Tibial nerve (tissue), 4 donors: ENCODE results near the gene SUV39H1. TPM values are rescaled to one million over a fixed set of nuclear protein-coding genes. Genes with fewer than 3 reads are reported as not detected.

ENCODE experiments used
- DNase-seq, 2 donors: peaks; one replicate each; pipeline ENCODE4 v3.0.0-alpha.2; 2019; ENCODE audit warnings: low spot score in 2 of 2
- H3K27ac ChIP-seq, 4 donors: fragments of 200-600 bp; sonication (generic) in 3 of 4; one replicate each; pipeline ENCODE4 v1.5.1; 2017 to 2019; ENCODE audit warnings: mild to moderate bottlenecking in 1 of 4
- H3K27me3 ChIP-seq, 2 donors: fragments of 200-600 bp; sonication (generic) in 1 of 2; one replicate each; pipeline versions ENCODE4 v1.5.1 to v1.6.0; 2017 to 2019
- H3K36me3 ChIP-seq, 3 donors: fragments of 200-600 bp; sonication (generic); one replicate each; pipeline ENCODE4 v1.5.1; 2018 to 2019
- H3K4me1 ChIP-seq, 4 donors: fragments of 200-600 bp; sonication (generic) in 3 of 4; one replicate each; pipeline ENCODE4 v1.5.1; 2017 to 2019
- H3K4me3 ChIP-seq, 4 donors: fragments of 200-600 bp; sonication (generic) in 3 of 4; one replicate each; pipeline ENCODE4 v1.5.1; 2017 to 2019; ENCODE audit warnings: mild to moderate bottlenecking in 1 of 4, moderate library complexity in 1 of 4
- H3K9me3 ChIP-seq, 4 donors: fragments of 200-600 bp; sonication (generic) in 3 of 4; one replicate each; pipeline ENCODE4 v1.5.1; 2017 to 2019
- EP300 ChIP-seq, 2 donors: sonication (generic); formaldehyde crosslinking; IDR thresholded peaks; one replicate each; pipeline ENCODE4 v1.6.1; 2017; ENCODE audit warnings: antibody characterized with exemption in 2 of 2, mild to moderate bottlenecking in 1 of 2
- POLR2A ChIP-seq, 2 donors: fragments of 450-650 bp; IDR thresholded peaks; one replicate each; pipeline ENCODE4 v1.6.1; 2017; ENCODE audit warnings: antibody characterized with exemption in 2 of 2, mild to moderate bottlenecking in 2 of 2, moderate library complexity in 2 of 2
- WGBS, 2 donors: methylation state at CpG; one replicate each; pipeline ENCODE4 v1.1.5; 2018; 5-methylcytosine and 5-hydroxymethylcytosine counted together
- total RNA-seq, 4 donors: library from RNA; depleted of rRNA; stranded (reverse); fragments of >200 nt; gene quantifications; one replicate each; pipeline ENCODE4 v1.1.0, GENCODE V29; 2016
- TF ChIP-seq, protein P1 (sequence below), 5 experiments: fragments of 200-600 bp in 3 of 5; fragments of 450-650 bp in 2 of 5; sonication (generic) in 3 of 5; IDR thresholded peaks; one replicate each; pipeline ENCODE4 v1.5.1; 2016 to 2019; ENCODE audit warnings: antibody characterized with exemption in 5 of 5, mild to moderate bottlenecking in 3 of 5, moderate library complexity in 2 of 5

SUV39H1 gene
- total RNA-seq, 4 donors from 2014 or later: 4.2 to 10.0 (median 5.2) TPM

DNA sequence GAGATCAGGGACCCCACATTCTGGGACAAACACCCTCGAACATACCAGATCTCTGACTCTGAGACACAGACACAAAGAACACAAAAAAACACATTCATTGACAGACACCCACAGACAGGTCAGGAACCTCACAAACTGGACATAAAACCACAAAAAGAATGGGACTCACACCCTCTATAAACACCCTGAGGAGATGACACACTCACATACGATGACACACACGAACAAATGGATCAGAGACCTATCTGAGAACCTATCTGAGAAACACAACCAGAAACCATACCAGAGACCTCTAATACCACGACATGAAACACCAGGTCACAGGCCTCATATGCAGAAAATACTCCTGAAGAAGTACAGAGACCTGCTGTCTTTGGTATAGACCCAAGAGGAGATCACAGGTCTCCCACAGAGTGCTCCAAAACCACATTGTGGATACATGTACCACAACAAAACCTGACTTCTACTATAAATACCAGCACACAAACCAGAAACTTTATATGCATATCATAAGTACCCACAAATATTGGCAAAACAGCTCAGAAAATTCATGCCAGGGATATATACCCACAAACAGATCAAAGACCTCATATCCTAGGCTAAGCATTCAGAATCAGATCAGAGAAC, 19.5 kb downstream of the SUV39H1 start:
- Histone ChIP-seq H3K27ac (no peak overlapping the region), H3K27me3 (no peaks in the 10 kb centered on the region), H3K4me1 (no peaks in the 10 kb centered on the region), H3K36me3 (no peaks in the 10 kb centered on the region), H3K4me3 (no peak overlapping the region), H3K9me3 (no peaks in the 10 kb centered on the region)
- 59 to 69% methylated on average over 4 of the region's 4 CpGs for WGBS, 2 donors
- TF ChIP-seq EP300 (IDR thresholded peaks at IDR 0.05): no peak
- no peak for TF ChIP-seq POLR2A (IDR thresholded peaks at IDR 0.05)
- TF ChIP-seq, protein P1, sequence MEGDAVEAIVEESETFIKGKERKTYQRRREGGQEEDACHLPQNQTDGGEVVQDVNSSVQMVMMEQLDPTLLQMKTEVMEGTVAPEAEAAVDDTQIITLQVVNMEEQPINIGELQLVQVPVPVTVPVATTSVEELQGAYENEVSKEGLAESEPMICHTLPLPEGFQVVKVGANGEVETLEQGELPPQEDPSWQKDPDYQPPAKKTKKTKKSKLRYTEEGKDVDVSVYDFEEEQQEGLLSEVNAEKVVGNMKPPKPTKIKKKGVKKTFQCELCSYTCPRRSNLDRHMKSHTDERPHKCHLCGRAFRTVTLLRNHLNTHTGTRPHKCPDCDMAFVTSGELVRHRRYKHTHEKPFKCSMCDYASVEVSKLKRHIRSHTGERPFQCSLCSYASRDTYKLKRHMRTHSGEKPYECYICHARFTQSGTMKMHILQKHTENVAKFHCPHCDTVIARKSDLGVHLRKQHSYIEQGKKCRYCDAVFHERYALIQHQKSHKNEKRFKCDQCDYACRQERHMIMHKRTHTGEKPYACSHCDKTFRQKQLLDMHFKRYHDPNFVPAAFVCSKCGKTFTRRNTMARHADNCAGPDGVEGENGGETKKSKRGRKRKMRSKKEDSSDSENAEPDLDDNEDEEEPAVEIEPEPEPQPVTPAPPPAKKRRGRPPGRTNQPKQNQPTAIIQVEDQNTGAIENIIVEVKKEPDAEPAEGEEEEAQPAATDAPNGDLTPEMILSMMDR (IDR thresholded peaks at IDR 0.05): no peak
- DNase-seq: no peak

DNA sequence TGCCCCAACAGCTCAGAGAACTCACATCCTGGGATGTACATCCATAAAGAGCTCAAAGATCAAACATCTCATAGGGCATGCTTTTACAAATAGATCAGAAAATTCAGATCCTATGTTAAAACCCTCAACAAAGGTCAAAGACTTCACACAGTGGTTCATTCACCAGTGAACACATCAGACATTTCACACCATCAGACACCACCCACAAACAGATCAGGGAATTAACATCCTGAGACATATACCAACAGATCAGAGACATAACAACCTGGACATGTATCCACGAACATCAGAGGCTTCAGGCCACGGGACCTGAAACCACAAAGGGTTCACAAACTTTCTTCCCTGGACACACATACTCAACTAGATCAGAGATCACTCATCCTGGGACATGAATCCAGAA, 23.4 kb downstream of the SUV39H1 start:
- H3K27me3 ChIP-seq: no peaks in the 10 kb centered on the region
- no peaks in the 10 kb centered on the region for H3K9me3 ChIP-seq
- no peak overlapping the region for H3K27ac ChIP-seq
- H3K4me3 ChIP-seq: no peak overlapping the region
- H3K36me3 ChIP-seq: no peaks in the 10 kb centered on the region
- WGBS, 2 donors: 41% methylated on average over 2 of the region's 2 CpGs; no CpG with 5 or more reads in 1 of the 2 donors
- no peaks in the 10 kb centered on the region for H3K4me1 ChIP-seq
- no peak for DNase-seq
- TF ChIP-seq POLR2A (IDR thresholded peaks at IDR 0.05) (no peak), EP300 (IDR thresholded peaks at IDR 0.05) (no peak)

- H3K4me3 ChIP-seq: no peak overlapping the region
- DNase-seq: no peak
- no peaks in the 10 kb centered on the region for H3K27me3 ChIP-seq
- no peaks in the 10 kb centered on the region for H3K4me1 ChIP-seq
- no peak overlapping the region for H3K27ac ChIP-seq
- no peaks in the 10 kb centered on the region for H3K9me3 ChIP-seq
- 54 to 80% methylated on average over 2 to 4 of the region's 4 CpGs for WGBS, 2 donors
- no peak for TF ChIP-seq POLR2A (IDR thresholded peaks at IDR 0.05)
- TF ChIP-seq, protein P1 (IDR thresholded peaks at IDR 0.05): no peak
- H3K36me3 ChIP-seq: no peaks in the 10 kb centered on the region
Observed at GRCh38 chrX:48720577-48721250, 24.2 kb downstream of the SUV39H1 start.

DNA sequence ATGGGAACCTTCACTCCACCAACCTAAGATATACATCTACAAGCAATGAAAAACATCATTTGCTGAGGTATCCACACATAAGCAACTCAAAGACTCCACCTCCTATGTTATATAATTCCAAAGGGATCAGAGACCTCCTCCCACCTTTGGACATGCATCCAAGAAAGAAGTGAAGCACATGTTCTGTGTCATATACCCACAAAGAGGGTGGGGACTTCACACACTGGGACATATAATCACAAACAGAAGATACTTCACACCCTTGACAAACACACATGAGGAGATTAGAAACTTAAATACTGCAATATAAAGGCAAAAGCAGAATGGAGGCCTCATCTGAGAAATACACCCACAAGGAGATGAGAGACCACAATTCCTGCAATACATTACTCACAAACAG, 25.4 kb downstream of the SUV39H1 start:
- H3K4me3 ChIP-seq: no peak overlapping the region
- DNase-seq: no peak
- H3K4me1 ChIP-seq: no peaks in the 10 kb centered on the region
- no peak overlapping the region for H3K27ac ChIP-seq
- H3K27me3 ChIP-seq: no peaks in the 10 kb centered on the region
- no peaks in the 10 kb centered on the region for H3K36me3 ChIP-seq
- H3K9me3 ChIP-seq: no peaks in the 10 kb centered on the region
- TF ChIP-seq, protein P1 (IDR thresholded peaks at IDR 0.05): no peak

DNA sequence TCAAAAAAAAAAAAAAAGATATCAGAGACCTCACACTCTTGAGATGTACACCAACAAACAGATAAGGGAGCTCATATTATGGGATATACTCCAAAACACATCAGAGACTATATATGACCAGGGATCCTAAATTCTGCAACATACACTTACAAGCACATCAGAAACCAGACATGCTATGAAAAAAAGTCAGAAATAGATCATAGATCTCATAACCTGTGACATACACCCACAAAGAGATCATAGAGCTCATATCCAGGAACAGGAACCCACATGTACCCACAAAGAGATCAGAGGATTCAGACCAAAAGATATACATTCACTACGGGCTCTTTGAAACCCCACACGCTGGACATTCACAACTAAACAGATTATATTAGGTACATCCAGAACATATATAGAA, 30.1 kb downstream of the SUV39H1 start:
- no peaks in the 10 kb centered on the region for H3K27me3 ChIP-seq
- no peaks in the 10 kb centered on the region for H3K4me1 ChIP-seq
- H3K9me3 ChIP-seq: no peaks in the 10 kb centered on the region
- no peak for TF ChIP-seq POLR2A (IDR thresholded peaks at IDR 0.05)
- TF ChIP-seq EP300 (IDR thresholded peaks at IDR 0.05): no peak
- TF ChIP-seq, protein P1 (IDR thresholded peaks at IDR 0.05): no peak
- WGBS, 2 donors: 90 to 92% methylated on average over 2 of the region's 2 CpGs
- no peak overlapping the region for H3K27ac ChIP-seq
- H3K4me3 ChIP-seq: no peak overlapping the region
- no peaks in the 10 kb centered on the region for H3K36me3 ChIP-seq
- no peak for DNase-seq
